Fibroblast of villous mesenchyme (primary cell): Measurements from ENCODE around the gene COMT. TPM values are rescaled to one million over a fixed set of nuclear protein-coding genes. Genes with fewer than 3 reads are reported as not detected.

Experiments
- DNase-seq: peaks from one replicate; pipeline ENCODE4 v3.0.0-alpha.2; 2010; ENCODE audit warnings: low read depth
- H3K4me3 ChIP-seq: 2 replicates; pipeline ENCODE4 v1.5.1; 2011; ENCODE audit warnings: low read depth, mild to moderate bottlenecking, low read length
- total RNA-seq: library from RNA; depleted of rRNA; stranded (reverse); fragments of >200 nt; gene quantifications from 2 replicates; pipeline ENCODE4 v1.2.3, GENCODE V29; 2012
- TF ChIP-seq, protein P1 (sequence below): IDR thresholded peaks from 2 replicates; pipeline ENCODE4 v1.5.1; 2012; ENCODE audit warnings: low read depth, mild to moderate bottlenecking, low read length; ENCODE audit not compliant: insufficient read depth

Gene COMT
- total RNA-seq, 1 donor = 173 TPM

DNA sequence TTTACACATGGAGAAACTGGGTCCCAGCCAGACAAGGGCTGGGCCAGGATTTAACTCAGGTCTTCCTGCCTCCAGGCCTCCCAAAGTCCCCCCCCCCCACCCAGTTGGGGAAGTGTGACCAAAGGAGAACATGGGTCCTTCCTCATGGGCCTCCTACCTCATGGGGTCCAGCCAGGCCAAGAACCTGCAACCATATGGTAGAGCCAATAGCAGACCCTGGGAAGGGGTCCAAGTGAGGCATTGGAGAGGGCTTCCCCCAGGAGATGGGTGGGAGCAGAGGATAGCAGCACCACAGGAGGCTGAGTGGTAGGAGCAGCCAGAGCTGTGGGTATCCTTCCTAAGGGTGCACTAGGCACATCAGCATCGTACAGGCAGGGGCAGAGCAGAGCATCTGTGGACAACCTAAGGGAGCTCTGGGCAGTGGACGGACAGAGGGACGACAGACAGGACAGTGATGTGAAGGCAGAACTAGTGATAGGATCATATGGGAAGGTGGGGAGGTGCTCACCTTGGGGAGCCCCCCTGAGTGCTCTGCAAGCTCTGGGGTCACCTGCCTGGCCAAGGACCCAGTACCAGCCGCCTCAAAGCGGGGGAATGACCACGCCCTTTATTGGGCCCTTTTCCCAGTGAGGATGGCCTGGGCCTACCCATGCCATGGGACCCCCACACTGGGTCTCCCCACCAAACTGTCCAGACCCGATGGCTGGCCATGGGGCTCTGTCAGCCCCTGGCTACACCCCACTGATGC lies 70.6 kb downstream of the COMT start:
- H3K4me3 ChIP-seq = no peak overlapping the region
- no peak for DNase-seq
- TF ChIP-seq, protein P1, sequence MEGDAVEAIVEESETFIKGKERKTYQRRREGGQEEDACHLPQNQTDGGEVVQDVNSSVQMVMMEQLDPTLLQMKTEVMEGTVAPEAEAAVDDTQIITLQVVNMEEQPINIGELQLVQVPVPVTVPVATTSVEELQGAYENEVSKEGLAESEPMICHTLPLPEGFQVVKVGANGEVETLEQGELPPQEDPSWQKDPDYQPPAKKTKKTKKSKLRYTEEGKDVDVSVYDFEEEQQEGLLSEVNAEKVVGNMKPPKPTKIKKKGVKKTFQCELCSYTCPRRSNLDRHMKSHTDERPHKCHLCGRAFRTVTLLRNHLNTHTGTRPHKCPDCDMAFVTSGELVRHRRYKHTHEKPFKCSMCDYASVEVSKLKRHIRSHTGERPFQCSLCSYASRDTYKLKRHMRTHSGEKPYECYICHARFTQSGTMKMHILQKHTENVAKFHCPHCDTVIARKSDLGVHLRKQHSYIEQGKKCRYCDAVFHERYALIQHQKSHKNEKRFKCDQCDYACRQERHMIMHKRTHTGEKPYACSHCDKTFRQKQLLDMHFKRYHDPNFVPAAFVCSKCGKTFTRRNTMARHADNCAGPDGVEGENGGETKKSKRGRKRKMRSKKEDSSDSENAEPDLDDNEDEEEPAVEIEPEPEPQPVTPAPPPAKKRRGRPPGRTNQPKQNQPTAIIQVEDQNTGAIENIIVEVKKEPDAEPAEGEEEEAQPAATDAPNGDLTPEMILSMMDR = no peak

DNA sequence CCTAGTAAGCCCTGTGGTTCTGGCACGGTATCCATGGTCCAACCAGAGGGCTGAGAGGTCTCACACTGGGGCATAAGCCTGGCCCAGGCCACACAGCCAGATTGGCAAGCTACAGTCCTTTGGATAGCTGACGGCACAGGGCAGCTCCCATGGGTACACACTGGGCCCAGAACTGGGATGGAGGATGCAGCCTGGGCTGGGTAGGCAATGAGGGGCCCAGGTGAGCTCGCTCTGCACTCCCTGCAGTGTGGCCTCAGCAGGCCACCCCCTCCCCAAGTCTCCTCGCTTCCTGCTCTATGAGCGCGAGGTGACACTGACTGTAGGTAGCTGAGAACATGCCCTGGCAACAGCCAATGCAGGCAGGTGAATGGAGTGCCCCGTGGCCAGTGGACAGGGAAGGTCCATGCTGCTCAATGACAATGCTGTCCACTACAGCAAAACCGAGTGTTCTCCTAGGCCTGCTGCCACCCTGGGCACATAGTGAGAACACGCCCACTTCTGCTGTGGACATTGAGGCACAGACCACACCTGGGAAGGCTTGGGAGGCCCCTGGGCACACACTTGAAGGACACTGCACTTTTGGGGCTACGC lies 71.3 kb downstream of the COMT start:
- TF ChIP-seq, protein P1 = no peak
- H3K4me3 ChIP-seq = no peak overlapping the region
- no peak for DNase-seq

DNA sequence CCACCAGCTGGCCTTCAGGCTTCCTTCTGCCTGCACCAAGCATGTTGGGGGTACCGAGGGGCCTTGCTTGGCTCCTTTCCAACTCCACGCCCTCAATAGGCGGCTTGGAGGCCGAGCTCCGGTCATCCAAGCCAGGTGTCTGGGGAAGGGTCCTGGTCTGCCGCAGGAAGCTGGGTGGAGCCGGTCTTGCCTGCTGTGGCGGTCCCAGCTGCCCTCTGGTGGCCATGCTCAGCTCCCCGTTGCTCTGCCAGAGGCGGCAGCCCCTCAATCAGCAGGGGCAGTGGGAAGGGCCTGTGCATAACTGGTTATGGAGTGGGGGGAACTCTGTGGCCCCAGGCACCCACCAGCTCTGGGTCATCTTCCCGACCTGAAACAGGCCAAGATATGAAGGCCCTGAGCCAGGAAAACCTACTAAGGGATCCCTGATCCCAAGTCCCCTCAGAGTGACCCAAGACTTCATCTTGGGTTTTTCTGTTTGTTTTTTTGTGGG lies 71.9 kb downstream of the COMT start:
- DNase-seq = peak; percentile 70
- H3K4me3 ChIP-seq = no peak overlapping the region
- TF ChIP-seq, protein P1 = peak; percentile 87

DNA sequence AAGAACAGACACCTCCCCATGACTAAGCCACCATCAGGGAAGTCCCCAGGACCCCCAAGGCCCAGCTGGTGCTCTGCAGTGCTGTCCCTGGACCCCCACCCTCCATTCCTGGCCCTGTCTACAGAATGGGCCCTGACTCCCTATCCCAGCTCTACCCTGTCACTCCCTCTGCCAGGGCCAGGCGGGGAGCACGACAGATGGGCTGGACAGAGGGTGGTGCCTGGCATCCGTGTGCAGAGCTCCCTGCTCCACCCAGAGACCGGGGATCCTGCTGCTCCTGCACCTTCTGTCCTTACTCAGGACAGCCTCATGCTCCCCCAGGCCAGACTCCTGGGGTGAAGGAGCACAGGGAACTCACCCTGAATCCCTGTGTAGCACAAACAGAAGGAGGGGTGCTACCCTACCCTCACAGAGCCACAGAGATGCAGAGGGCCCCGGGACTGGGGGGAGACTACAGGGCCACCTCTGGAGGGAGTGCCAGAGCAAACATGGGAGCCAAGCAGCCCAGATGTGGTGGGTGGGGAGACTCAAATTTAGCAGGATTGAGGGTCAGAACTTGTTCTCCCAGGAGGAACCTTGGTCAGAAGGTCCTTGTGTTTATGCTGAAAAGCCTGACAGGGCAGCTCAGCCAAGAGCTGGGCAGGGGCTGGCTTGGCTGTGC lies 73.1 kb downstream of the COMT start:
- no peak overlapping the region for H3K4me3 ChIP-seq
- TF ChIP-seq, protein P1 = no peak
- DNase-seq = no peak

DNA sequence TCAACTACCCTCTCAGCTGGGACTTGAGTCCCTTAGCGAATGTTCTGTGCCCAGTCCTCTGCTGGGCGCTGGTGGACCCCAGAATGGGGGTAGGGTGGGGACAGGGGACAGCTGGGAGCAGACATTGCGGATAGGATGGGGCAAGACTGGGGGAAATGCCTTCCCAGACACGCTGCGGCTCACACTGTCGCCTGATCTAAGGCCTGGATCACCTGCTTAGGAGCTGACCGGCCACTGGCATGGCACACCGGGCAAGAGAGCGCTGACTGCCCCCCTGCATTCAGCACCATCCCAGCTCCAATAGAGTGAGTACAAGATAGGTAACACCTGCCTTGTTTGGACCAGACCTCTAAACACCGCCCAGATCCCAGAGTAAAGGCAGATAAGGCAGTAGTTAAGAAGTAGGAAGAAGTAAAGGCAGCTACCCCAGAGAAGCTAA lies 73.6 kb downstream of the COMT start:
- no peak for DNase-seq
- TF ChIP-seq, protein P1 = no peak
- no peak overlapping the region for H3K4me3 ChIP-seq

DNA sequence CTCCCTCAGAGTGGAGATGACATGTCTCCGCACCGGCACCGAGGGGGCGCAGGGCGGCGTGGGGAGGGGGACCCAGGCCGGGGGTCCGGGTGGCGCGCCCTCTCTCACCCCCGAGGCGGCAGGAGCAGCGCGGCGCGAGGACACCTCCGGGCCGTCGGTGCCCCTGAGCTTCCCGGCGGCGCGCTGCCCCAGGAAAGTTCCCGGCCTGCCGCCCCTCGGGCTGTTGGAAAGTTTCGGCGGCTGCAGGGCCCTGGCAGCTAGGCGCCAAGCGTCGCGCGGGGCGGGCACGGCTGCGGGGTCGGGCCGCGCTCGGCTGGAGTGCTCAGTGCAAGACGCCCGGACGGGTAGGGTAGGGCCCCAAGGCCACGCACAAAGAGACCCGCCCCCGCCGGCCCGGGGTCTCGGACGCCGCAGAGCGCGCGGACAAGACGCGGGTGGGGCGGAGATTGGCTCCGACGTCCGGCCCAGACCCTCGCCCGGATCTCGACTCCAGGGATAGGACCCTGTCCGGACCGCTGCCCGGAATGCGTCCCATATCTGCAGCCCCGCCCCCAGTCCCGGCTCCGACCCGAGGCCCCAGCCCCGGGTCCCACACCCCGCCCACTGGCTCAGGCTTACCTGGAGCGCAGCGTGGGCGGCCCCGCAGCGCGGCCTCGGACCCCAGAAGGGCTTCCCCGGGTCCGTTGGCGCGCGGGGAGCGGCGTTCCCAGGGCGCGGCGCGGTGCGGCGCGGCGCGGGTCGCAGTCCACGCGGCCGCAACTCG lies 74.6 kb downstream of the COMT start:
- TF ChIP-seq, protein P1 = no peak
- H3K4me3 ChIP-seq = peak overlapping the region; percentile 68
- no peak for DNase-seq
